Sigmoid colon (tissue), 7 donors: Measurements from ENCODE around the gene TIMM13. TPM values are rescaled to one million over a fixed set of nuclear protein-coding genes. Genes with fewer than 3 reads are reported as not detected.

Experiments used
- DNase-seq: peaks from one replicate; pipeline ENCODE4 v3.0.0-alpha.2; 2019
- H3K27ac ChIP-seq, 4 donors: fragments of 200-600 bp; sonication (generic); one replicate each; pipeline ENCODE4 v1.5.1; 2016 to 2019; ENCODE audit warnings: mild to moderate bottlenecking in 1 of 4
- H3K27me3 ChIP-seq, 3 donors: fragments of 200-600 bp; sonication (generic); one replicate each; pipeline ENCODE4 v1.5.1; 2019; ENCODE audit warnings: mild to moderate bottlenecking in 1 of 3
- H3K36me3 ChIP-seq, 4 donors: fragments of 200-600 bp; sonication (generic); one replicate each; pipeline ENCODE4 v1.5.1; 2016 to 2019
- H3K4me1 ChIP-seq, 4 donors: fragments of 200-600 bp; sonication (generic); one replicate each; pipeline ENCODE4 v1.5.1; 2017 to 2019
- H3K4me3 ChIP-seq, 4 donors: fragments of 200-600 bp; sonication (generic); one replicate each; pipeline ENCODE4 v1.5.1; 2017 to 2019; ENCODE audit warnings: mild to moderate bottlenecking in 2 of 4, moderate library complexity in 1 of 4
- H3K9me3 ChIP-seq, 4 donors: fragments of 200-600 bp in 3 of 4; sonication (generic) in 3 of 4; one replicate each; pipeline versions ENCODE4 v1.5.1 to v1.6.1; 2013 to 2019
- EP300 ChIP-seq, 4 donors: sonication (generic); formaldehyde crosslinking; IDR thresholded peaks; one replicate each; pipeline ENCODE4 v1.6.1; 2017; ENCODE audit warnings: antibody characterized with exemption in 4 of 4
- POLR2A ChIP-seq, 2 donors: fragments of 450-650 bp; IDR thresholded peaks; one replicate each; pipeline ENCODE4 v1.6.1; 2016; ENCODE audit warnings: antibody characterized with exemption in 2 of 2, mild to moderate bottlenecking in 2 of 2, moderate library complexity in 2 of 2
- POLR2AphosphoS5 ChIP-seq, 4 donors: sonication (generic); formaldehyde crosslinking; IDR thresholded peaks; one replicate each; pipeline ENCODE4 v1.6.1; 2017; ENCODE audit warnings: antibody characterized with exemption in 4 of 4
- WGBS, 2 donors: extraction: QIAGEN DNeasy Blood & Tissue Kit; methylation state at CpG; one replicate each; pipeline ENCODE4 v1.1.7; 2013; 5-methylcytosine and 5-hydroxymethylcytosine counted together
- intact Hi-C: fragments of 100-400 bp; cut with DNase I; formaldehyde crosslinking; loops from one replicate; pipeline ENCODE4 v1.15.1; 2023
- polyA plus RNA-seq, 3 donors: library from polyadenylated mRNA; stranded (reverse); fragments of 200-250 nt; gene quantifications; one replicate each; pipeline ENCODE4 v1.2.3, GENCODE V29; 2013
- total RNA-seq, 4 donors: library from RNA; depleted of rRNA; stranded (reverse); fragments of >200 nt; gene quantifications; one replicate each; pipeline ENCODE4 v1.1.0, GENCODE V29; 2016
- TF ChIP-seq, protein P1 (sequence below), 4 experiments: fragments of 450-650 bp in 3 of 4; fragments of 200-600 bp in 1 of 4; IDR thresholded peaks; one replicate each; pipeline ENCODE4 v1.5.1; 2016 to 2019; ENCODE audit warnings: antibody characterized with exemption in 4 of 4, mild to moderate bottlenecking in 3 of 4, moderate library complexity in 2 of 4
- donor health status: healthy with polysubstance abuse.
- donor health status: Bipolar disorder and iron deficiency.
- donor health status: healthy.

Gene TIMM13
- total and polyA plus RNA-seq, 7 donors: 23.6 to 135 (median 29.3) TPM

GRCh38 chr19:2440515-2440914 is 13.1 kb upstream of the TIMM13 start:
- TF ChIP-seq EP300 (IDR thresholded peaks at IDR 0.05) (no peak), POLR2AphosphoS5 (IDR thresholded peaks at IDR 0.05) (no peak), POLR2A (IDR thresholded peaks at IDR 0.05) (no peak)
- TF ChIP-seq, protein P1, sequence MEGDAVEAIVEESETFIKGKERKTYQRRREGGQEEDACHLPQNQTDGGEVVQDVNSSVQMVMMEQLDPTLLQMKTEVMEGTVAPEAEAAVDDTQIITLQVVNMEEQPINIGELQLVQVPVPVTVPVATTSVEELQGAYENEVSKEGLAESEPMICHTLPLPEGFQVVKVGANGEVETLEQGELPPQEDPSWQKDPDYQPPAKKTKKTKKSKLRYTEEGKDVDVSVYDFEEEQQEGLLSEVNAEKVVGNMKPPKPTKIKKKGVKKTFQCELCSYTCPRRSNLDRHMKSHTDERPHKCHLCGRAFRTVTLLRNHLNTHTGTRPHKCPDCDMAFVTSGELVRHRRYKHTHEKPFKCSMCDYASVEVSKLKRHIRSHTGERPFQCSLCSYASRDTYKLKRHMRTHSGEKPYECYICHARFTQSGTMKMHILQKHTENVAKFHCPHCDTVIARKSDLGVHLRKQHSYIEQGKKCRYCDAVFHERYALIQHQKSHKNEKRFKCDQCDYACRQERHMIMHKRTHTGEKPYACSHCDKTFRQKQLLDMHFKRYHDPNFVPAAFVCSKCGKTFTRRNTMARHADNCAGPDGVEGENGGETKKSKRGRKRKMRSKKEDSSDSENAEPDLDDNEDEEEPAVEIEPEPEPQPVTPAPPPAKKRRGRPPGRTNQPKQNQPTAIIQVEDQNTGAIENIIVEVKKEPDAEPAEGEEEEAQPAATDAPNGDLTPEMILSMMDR (IDR thresholded peaks at IDR 0.05): no peak
- H3K27me3 ChIP-seq: no peaks in the 10 kb centered on the region
- no peak overlapping the region for H3K4me3 ChIP-seq
- H3K9me3 ChIP-seq: no peaks in the 10 kb centered on the region
- no peak overlapping the region for H3K27ac ChIP-seq
- DNase-seq: no peak
- H3K36me3 ChIP-seq: peaks cover 0 to 42% (median 7%) of the 10 kb centered on the region in 4 donors
- 96 to 100% methylated on average over 1 of the region's 1 CpG for WGBS, 2 donors
- intact Hi-C loops: no loop called here
- no peaks in the 10 kb centered on the region for H3K4me1 ChIP-seq

DNA sequence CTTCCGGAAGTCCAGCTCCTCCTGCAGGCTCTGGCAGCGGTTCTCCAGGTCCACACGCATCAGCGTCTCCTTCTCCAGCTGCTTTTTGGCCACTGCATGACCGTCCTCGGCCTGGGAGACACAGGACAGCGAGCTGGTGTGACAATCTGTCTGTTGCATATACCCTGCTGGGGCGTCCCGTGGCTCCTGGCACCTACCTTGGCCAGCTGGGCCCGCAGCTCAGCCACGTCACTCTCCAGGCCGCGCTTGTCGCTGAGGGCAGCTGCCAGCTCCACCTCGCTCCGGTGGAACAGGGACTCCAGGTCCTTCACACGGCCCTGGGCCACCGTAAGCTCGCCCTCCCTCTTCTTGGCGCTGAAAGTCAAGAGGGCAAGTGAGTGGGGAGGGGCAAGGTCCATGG is 10.8 kb upstream of the TIMM13 start:
- WGBS, 2 donors: 95 to 96% methylated on average over 20 of the region's 20 CpGs
- intact Hi-C loops: no loop called here
- no peaks in the 10 kb centered on the region for H3K9me3 ChIP-seq
- no peaks in the 10 kb centered on the region for H3K4me1 ChIP-seq
- TF ChIP-seq EP300 (IDR thresholded peaks at IDR 0.05) (no peak), POLR2AphosphoS5 (IDR thresholded peaks at IDR 0.05) (no peak), POLR2A (IDR thresholded peaks at IDR 0.05) (no peak)
- TF ChIP-seq, protein P1 (IDR thresholded peaks at IDR 0.05): no peak
- H3K36me3 ChIP-seq: peaks cover 0 to 53% (median 21%) of the 10 kb centered on the region in 4 donors
- H3K4me3 ChIP-seq: no peak overlapping the region
- H3K27me3 ChIP-seq: no peaks in the 10 kb centered on the region
- H3K27ac ChIP-seq: no peak overlapping the region
- DNase-seq: no peak

- no peaks in the 10 kb centered on the region for H3K9me3 ChIP-seq
- TF ChIP-seq, protein P1 (IDR thresholded peaks at IDR 0.05): no peak
- TF ChIP-seq POLR2A (IDR thresholded peaks at IDR 0.05) (no peak), POLR2AphosphoS5 (IDR thresholded peaks at IDR 0.05) (no peak), EP300 (IDR thresholded peaks at IDR 0.05) (no peak)
- peaks cover 0 to 45% (median 22%) of the 10 kb centered on the region in 4 donors for H3K36me3 ChIP-seq
- no peak for DNase-seq
- H3K27ac ChIP-seq: no peak overlapping the region
- no peaks in the 10 kb centered on the region for H3K4me1 ChIP-seq
- 97 to 98% methylated on average over 15 of the region's 15 CpGs for WGBS, 2 donors
- no peaks in the 10 kb centered on the region for H3K27me3 ChIP-seq
- no peak overlapping the region for H3K4me3 ChIP-seq
- intact Hi-C loops: no loop called here
Measured at GRCh38 chr19:2436926-2437325, 9.5 kb upstream of the TIMM13 start.

DNA sequence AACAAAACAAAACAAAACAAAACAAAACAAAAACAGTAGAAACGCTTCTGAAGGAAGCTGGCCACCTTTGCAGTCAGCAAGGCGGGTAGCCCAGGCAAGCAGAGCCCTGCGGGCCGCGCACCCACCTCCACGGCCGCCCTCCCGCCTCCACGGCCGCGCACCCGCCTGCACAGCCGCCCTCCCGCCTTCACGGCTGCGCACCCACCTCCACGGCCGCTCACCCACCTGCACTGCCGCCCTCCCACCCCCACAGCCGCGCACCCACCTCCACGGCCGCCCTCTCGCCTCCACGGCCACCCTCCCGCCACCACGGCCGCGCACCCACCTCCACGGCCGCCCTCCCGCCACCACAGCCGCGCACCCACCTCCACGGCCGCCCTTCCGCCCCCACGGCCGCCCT is 9.0 kb upstream of the TIMM13 start:
- H3K27me3 ChIP-seq: no peaks in the 10 kb centered on the region
- no peaks in the 10 kb centered on the region for H3K9me3 ChIP-seq
- H3K36me3 ChIP-seq: peaks cover 0 to 45% (median 25%) of the 10 kb centered on the region in 4 donors
- 97% methylated on average over 39 of the region's 39 CpGs for WGBS, 2 donors
- TF ChIP-seq POLR2AphosphoS5 (IDR thresholded peaks at IDR 0.05) (no peak), EP300 (IDR thresholded peaks at IDR 0.05) (no peak), POLR2A (IDR thresholded peaks at IDR 0.05) (no peak)
- TF ChIP-seq, protein P1 (IDR thresholded peaks at IDR 0.05): no peak
- intact Hi-C loops: no loop called here
- H3K4me3 ChIP-seq: no peak overlapping the region
- H3K4me1 ChIP-seq: no peaks in the 10 kb centered on the region
- no peak overlapping the region for H3K27ac ChIP-seq
- no peak for DNase-seq

DNA sequence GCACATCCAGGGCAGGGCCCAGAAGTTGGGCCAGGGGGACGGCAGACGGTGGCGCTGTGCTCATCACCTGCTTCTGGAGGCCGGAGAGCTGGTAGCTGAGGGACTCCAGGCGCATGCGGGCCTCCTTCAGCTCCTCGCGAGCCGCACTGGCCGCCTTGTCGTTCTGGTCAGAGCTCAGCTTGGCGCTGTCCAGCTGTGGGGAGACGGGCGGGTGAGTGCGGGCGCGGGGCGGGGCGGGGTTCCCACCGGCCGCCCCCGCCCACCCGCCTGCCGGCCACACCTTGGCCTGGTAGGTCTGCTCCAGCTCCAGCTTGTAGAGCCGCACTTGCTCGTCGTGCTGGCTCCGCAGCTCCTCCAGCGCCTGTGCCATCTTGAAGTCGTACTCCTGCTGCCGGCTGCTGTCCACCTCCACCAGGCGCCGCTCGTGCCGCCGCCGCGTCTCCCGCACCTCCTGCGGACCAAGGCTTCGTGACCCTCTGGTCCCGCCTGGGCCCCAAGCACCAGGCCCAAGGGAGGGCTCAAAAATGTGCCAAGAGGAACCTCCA is 7.4 kb upstream of the TIMM13 start:
- Histone ChIP-seq H3K9me3 (no peaks in the 10 kb centered on the region), H3K36me3 (peaks cover 0 to 49% (median 27%) of the 10 kb centered on the region in 4 donors), H3K4me1 (no peaks in the 10 kb centered on the region), H3K27ac (no peak overlapping the region), H3K27me3 (no peaks in the 10 kb centered on the region), H3K4me3 (no peak overlapping the region)
- 91 to 94% methylated on average over 42 of the region's 42 CpGs for WGBS, 2 donors
- DNase-seq: no peak
- intact Hi-C loops: no loop called here
- TF ChIP-seq POLR2A (IDR thresholded peaks at IDR 0.05): no peak
- TF ChIP-seq, protein P1 (IDR thresholded peaks at IDR 0.05): no peak
- TF ChIP-seq POLR2AphosphoS5 (IDR thresholded peaks at IDR 0.05): no peak
- no peak for TF ChIP-seq EP300 (IDR thresholded peaks at IDR 0.05)
